ENCODE data around the gene QDPR.
"Not testable (repeated sequence)": the region's sequence is repeated elsewhere in the genome, so short reads cannot be mapped to it uniquely, and the experiment has no call there.

QDPR gene

DNA sequence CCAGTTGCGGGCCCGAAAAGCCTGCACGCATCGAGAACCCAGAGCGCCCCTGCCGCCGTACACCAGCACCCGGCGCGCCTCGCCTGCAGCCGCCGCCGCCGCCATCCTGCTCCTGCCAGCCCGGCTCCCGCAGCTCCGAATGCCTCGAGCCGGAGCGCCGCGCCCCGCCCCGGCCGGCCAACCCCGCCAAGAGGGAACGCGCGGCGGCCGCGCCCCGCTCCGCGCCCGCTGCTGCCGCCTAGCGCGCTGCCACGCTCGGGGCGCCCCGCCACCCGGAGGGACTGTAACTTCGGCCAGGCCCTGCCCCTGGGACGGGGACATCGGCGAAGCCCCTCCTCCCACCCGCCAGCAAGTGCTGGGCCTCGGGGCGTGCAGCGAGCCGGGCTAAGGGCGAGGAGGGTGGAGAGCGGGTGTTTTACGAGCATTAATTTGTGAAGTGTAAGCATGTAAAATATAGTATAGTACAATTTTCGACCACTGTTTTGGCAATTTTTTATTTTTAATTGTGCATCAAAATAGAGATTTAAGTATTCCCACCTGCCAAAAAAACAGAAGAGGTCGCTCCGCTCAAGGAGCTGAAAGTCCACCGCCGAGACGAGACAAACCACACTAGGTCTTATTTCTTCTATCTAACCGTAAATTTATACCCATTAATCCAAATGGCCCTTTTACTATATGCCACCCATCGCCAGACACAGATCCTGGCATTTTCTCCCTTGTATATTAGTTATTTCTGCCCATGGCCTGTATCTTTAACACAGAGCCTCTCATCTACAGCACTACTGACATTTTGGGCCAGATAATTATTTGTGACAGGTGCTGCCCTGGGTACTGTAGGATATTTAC is at the start of gene QDPR:
QDPR (minus strand) TSS at position 141 of the 846 bp plus-strand sequence; CDS start at position 105, 36 bp downstream.
- DNase-seq = peak; percentile 74

DNA sequence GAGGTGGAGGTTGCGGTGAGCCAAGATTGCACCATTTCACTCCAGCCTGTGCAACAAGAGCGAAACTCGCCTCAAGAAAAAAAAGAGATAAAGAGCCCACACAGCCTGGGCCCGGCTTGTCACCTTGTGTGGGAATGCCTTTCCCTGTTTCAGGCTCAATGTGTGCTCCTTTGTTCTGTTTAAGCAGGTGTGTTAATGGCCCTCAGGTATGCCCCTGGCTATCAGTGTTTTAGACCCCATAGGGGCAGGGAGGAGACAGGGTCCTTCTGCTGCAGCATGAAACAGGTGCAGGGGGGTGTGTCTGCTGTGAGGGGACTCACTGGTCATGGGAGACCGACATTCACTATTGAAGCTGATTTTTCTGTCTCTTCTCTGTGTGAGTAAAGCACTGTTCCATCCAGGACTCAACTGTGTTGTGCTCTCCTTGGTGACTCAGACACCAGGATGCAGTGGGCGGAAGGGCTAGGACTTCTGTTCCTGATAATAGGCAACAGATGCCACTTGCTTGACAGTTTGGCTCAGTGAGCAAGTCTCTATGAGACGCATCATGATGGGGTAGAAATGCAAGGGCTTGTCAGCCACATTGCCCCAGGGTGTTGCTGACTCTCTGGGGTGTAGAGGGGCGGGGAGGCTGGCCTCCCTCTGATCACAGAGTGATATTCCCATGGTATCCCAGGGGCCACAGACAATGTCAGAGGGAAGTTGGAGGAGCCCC is 49.5 kb upstream of the QDPR start:
- DNase-seq = no peak

DNA sequence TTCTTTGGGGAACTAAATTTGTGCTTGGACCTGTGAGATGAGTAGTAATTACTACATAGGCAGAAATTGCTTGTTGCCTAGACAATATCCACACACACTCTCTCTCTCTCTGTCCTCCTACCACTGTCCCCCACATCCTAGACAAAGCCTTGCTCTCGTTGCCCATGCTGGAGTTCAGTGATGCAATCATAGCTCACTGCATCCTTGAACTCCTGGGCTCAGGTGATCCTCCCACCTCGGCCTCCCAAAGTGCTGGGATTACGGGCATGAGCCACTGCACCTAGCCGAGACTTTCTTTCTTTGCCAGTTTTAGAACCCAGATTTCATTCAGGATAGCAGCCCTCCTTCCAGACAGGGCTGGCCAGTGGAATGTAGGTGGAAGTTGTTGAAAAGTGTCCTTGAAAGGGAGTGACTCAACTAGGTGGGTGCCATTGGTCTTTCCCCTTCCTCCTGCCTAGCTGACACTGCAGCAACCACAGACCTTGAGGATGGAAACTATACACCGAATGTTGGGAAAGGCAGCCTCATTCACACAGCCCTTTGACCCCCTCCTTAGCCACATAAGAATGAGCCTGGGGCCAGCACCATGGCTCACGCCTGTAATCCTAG is 48.3 kb upstream of the QDPR start:
- DNase-seq = no peak

DNA sequence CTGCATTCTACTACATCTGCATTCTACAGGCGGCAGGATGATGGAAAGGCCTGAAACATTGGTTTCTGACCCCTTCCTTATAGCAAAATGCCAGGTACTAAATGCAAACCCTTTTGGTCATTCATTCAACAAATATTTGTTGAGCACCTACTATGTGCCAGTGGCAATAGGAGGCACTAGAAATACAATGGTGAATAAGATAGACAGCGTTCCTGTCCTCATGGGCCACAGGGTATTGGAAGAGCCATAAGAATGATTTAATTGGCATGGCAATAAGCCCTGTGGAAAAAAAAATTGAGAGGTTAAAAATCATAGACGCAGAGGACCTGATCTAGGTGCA is 47.8 kb upstream of the QDPR start:
- no peak for DNase-seq

DNA sequence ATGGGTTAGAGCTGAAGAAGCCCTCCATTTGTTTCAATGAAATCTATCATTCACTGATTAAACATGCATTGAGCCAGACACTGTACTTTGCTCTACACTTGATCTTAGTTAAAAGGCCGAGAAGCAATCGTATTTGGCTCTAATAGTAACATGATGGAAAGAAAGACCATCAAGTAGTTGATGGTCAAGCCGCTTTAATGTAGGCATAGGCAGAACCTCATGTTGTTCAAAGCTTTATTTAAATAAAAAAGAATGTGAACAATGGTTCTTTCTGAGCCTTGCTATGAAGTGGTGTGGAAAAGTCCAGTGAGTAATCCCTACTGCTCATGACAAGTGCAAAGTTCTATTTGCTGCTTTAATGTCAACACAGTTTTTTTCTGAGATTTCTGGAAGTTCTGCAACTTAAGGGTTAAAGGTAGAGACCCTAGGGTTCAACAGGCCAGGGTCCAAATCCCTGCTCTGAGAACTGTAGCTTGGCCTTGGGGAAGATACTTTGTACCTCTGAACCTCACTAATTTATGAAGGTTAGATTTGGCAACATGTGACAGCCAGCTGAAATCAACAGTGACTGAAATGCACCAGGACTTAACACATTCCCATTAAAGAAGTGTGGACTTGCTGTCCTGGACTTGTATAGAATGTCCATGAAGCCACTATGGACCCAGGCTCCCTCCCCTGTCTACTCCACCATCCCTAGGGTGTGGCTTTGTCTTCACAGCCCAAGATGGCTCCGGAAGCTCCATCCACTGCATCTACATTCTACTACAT is 47.2 kb upstream of the QDPR start:
- no peak for DNase-seq

DNA sequence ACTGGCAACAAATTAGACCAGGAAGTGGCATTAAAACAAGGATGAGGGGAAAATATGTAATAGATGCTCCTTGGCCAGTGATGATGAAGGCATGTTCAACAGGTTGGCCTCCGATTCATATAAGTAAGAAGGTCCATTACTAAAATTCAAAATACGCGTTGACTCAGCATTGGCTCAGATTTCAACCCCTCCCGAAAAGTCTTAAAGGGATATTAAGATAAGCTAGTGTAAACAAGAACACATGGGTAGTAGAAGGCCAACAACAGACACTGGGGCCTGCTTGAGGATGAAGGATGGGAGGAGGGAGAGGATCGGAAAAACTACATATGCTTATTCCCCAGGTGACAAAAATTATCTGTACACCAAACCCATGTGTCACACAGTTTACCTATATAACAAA is 46.0 kb upstream of the QDPR start:
- DNase-seq = peak; percentile 55

DNA sequence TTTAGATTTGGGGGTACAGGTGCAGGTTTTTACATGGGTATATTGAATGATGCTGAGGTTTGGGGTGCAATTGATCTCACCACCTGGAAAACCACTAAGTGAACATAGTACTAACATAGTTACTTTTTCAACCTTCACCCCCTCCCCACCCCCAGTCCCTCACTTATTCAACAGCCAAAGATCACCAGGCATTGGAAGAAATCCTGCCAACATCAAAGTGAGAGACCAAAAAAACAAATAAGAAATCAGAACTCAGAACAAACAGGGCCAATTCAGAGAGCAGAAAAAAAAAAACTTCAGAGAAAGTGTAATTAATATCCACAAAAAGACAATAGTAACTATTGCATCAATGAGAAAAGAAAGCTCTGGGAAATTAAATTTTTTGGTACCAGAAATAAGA is 44.6 kb upstream of the QDPR start:
- DNase-seq = no peak

DNA sequence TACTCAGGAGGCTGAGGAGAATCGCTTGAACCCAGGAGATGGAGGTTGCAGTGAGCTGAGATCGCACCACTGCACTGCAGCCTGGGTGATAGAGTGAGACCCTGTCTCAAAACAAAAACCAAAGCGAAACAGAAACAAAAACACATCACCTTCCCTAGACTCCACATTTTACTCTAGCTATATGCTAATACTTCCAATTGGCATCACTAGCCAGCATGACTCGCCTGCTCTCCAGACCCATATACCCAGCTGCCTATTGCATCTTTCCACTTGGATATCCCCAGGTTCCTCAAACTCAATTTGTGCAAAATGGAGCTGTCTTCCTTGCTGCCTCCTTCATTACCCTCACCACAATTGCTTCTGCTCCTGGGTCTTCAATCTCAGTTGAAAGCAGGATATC is 42.7 kb upstream of the QDPR start:
- DNase-seq = no peak

DNA sequence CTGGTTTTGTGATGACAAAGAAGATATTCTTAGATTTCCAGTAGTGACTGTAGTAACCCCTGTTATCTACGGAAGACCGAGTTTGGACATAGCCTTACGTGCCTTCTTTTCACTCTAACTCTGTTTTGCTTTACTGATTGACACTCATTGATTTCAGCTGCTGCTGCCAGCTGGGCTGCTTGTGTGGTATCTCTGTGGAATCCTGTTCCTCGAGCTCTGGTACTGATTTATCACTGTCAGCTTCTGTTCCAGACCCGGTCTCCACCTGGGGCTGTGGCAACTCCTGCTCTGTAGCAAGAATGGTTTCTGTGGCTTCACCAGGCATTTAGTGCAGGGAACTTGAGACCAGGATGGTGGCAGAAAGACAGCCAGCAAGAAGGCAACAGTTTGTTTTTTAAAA is 40.5 kb upstream of the QDPR start:
- no peak for DNase-seq

DNA sequence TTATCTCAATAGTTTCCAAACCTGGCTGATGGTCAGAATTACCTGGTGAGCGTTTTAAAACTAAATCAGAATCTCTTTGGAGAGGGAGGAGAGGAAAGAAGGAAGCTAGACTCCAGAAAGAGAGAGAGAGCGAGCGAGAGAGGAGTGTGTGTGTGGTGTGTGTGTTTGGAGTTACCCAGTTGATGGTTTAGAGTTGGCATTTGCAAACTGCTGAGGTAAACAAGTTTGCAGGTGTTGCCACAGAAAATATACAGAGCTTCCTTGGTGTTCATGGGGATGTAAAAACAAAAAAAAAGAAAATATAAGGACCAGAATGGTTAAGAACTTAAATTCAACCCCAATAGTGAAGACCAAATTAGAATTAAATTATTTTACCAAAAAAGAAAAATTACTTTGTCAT is 38.7 kb upstream of the QDPR start:
- DNase-seq = no peak

DNA sequence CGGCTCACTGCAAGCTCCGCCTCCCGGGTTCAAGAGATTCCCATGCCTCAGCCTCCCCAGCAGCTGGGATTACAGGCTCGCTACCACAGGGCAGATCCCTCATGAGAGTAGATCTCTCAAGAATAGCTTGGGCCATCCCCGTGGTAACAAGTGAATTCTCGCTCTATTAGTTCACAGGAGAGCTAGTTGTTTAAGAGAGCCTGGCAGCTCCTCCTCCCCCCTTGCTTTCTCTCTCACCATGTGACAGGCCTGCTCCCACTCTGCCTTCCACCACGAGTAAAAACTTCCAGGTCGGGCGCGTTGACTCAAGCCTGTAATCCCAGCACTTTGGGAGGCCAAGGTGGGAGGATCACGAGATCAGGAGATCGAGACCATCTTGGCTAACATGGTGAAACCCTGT is 34.8 kb upstream of the QDPR start:
- DNase-seq = no peak

DNA sequence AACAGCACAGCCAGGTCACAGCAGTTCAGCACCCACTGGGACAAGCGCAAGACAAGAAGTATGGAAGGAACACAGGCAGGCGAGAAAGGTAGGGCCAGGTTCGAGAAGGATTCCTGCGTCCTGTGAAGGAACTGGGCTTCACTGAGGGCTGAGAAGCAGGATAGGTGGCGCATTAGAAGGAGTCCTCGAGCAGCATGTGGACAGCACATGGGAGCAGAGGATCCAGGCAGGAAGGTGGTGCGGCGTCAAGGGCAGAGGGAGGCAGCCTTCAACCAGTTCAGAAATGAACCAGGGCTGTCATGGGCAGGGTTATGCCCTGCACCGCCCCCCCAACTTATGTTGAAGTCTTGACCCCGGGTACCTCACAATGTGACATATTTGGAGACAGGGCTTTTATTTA is 34.3 kb upstream of the QDPR start:
- no peak for DNase-seq

DNA sequence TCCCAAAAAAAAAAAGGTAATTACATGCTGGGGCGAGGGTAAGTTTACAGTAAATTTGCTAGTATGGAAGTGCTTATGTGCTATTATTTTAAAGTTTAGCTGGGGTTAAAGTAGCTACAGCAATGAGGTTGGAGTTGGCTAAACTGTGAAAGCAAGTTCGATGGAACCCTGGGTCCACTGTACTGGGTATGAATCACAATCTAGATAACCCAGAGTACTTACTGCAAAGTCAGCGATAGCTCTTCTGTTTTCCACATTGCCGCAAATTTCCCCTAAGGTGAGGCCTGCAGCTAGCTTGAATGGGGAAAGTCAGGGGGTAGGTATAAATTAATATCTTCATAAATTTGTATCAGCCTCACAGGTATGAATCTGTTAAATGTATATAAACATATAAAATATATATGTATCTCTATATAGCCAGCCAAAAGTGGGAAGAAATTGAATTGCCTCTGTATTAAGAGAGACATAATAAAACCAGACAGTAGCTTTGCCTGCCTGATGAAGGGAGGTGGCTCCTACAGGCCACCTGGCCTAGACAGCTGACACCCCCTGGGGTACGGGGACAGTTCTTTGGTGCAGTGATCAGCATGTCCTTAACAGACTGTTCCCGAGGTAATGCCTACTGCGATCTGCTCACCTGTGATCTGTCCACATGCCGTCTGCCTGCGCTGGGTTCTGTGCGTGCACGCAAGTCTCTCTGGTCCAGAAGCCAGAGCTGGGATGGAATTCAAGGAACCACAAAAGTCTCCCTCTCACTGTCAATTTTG is 33.7 kb upstream of the QDPR start:
- DNase-seq = no peak

DNA sequence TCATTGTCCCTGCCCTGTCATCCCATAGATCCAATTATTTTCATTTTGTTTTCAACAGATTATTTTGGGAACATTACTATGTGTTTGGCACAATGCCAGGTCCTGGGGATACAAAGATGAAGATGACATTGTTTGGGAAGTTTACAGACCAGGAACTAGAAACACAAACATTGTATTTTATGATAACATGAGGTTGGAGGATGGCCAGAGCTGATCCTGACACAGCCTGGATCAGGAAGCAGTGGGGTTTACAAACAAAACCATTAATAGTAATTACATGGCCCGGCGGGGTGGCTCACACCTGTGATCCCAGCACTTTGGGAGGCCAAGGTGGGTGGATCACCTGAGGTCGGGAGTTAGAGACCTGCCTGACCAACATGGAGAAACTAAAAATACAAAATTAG is 32.9 kb upstream of the QDPR start:
- no peak for DNase-seq

DNA sequence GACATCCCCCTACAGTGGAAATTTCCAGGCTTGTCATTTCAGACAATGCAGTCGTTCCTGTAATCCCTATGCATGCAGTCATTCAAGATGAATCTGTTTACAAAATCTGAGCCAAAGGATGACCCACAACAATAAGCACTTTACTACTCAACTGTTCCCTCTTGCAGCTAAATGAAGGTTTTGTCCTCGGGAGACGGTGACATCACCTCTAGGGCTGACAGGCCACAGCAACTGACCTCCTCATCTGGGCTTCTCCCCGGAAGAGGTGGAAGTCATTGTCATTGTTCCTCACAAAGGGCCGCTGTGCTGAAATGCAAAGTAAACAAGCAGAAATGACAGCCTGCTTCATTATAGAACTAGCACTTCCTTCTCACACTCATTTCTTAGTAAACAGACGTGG is 32.3 kb upstream of the QDPR start:
- no peak for DNase-seq

DNA sequence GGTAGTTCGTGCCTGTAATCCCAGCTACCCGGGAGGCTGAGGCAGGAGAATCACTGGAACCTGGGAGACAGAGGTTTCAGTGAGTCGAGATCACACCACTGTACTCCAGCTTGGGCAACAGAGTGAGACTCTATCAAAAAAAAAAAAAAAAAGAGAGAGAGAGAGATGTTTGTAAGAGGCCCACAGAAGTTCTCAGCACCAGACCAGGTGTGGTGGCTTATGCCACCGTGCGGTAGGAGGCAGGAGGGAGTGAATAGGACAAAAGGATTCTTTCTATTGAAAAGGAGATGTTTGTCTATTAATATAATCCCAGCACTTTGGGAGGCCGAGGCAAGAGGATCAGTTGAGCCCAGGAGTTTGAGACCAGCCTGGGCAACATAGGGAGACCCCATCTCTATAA is 25.2 kb upstream of the QDPR start:
- DNase-seq = not testable (repeated sequence)

DNA sequence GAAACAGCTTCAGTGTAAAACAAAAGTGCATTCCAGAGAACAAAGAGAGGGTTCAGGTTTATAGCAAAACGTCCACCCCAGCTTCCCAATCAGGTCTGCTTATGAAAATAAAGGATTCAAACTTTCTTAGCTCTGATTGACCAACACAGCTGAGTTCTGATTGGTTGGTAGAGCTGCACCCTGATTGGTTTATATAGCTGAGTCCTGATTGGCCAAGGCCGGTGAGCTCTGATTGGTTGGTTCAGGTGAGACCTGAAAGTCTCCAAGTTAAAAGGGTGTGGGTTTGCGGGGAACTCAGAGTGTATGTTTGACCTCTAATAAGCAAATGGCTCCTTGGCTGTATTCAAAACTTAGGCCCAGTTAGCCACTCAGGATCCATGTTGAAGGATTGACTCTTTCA is 24.0 kb upstream of the QDPR start:
- DNase-seq = no peak

DNA sequence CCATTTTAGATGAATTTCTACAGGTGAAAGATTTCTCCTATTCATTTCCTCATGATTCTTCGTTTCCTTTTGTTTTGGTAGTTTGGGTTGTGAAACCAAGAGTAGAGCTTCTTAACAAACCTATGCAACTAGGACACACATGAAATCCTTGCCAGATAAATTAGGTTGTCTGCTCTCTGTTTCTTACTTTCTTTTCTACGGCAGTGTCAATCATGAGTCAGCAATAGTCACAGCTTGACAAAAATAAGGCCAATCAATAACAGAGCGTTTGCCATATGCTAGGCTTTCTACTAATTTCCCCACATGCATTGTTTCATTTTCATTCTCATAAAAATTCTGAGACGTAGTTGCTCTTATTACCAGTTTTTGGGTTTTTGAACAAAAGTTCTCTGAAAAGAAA is 23.4 kb upstream of the QDPR start:
- DNase-seq = no peak

DNA sequence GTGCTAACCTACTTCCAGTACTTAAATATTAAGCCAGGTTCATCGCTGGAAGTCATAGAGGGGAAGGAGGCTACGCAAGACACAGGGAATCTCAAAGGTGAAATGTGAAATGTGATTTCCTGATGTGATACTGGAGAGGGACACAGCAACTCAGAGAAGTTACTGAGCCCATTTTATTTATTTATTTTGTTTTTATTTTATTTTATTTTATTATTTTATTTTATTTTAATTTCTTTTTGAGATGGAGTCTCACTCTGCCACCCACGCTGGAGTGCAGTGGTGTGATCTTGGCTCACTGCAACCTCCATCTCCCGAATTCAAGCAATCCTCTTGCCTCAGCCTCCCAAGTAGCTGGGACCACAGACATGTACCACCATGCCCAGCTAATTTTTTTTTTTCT is 22.8 kb upstream of the QDPR start:
- no peak for DNase-seq

DNA sequence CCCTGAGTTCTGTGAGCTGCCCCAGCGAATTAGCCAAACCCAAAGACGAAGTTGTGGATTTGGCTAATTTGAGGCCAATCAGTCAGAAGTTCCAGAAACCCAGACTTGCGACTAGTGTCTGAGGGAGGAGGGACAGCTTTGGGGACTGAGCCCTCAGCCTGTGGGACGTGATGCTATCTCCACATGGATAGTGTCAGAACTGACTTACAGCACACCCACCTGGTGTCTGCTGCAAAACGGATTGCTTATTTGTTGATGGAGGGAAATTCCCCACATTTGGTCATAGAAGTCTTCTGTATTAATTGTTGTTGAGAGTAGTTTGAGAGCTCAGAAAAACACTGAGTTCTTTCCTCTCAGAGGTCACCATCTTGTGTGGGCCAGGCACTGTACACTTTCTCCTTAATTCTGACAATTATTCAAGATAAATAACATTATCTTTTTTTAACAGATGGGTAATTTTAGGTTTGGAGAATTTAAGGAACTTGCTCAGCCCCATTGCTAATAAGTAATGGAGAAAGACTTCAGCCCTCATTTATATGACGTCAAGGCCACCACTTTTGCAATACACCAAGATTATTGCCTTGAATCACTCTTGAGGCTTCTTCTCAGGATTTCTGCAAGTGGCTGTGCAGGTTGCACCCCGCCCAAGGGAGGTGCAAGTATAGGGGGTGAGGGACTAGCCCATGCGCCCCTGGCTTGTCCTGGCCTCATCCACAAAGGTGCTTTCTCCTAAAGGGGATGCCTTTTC is 19.8 kb upstream of the QDPR start:
- DNase-seq = no peak

DNA sequence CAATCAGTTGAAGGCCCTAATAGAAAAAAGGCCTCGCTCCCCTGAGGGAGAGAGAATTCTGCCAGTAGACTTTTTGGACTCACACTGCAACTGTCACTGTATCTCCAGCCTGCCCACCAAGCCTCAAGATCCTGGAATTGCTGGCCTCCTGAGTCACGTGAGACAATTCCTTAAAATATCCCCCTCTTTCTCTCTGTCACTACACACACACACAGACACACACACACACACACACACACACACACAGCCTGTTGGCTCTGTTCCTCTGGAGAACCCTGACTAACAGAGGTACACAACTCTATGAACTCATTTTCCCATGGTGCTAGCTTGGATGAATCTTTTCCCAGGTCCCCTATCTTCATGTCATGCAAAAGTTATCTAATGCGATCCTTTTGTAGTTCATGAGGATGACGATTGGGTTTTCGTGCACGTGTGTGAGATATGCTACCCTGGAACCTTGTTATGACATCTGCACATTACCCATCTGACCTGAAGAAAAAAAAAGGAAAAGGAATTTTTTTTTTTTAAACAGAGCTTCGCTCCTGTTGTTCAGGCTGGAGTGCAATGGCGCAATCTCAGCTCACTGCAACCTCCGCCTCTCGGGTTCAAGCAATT is 16.8 kb upstream of the QDPR start:
- peak; percentile 65 for DNase-seq

Data from NCI-H82 (cell line).